Thyroid gland (tissue), 4 donors: Measurements from ENCODE around the gene WDR64.

Experiments
- POLR2A ChIP-seq, 2 donors: fragments of 450-650 bp; IDR thresholded peaks; one replicate each; pipeline ENCODE4 v1.6.1; 2017; ENCODE audit warnings: antibody characterized with exemption in 2 of 2, mild to moderate bottlenecking in 2 of 2, moderate library complexity in 1 of 2
- TF ChIP-seq, protein P1 (sequence below), 6 experiments: fragments of 200-600 bp in 3 of 6; fragments of 450-650 bp in 3 of 6; sonication (generic) in 3 of 6; IDR thresholded peaks; one replicate each; pipeline ENCODE4 v1.5.1; 2016 to 2019; ENCODE audit warnings: antibody characterized with exemption in 6 of 6, mild to moderate bottlenecking in 2 of 6, inconsistent platforms in 1 of 6, moderate library complexity in 1 of 6

DNA sequence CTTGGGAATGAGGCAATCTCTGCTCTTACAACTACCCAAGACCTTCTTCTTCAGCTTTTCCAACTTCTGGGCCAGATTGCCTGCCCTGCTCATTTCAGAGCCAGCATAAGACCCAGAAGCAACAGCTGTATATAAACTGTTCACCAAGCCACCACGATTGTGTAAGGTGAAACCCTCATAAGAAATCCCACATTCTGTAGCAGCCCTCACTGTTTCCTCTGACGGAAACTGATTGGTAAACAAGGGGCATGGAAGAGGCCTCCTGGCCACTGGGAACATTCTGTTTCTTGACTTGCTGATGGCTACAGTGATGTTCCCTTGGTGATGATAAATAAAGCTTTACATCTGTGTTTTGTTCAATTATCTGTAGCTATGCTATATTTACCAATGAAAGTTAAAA lies 156.2 kb downstream of the WDR64 start:
- TF ChIP-seq, protein P1, sequence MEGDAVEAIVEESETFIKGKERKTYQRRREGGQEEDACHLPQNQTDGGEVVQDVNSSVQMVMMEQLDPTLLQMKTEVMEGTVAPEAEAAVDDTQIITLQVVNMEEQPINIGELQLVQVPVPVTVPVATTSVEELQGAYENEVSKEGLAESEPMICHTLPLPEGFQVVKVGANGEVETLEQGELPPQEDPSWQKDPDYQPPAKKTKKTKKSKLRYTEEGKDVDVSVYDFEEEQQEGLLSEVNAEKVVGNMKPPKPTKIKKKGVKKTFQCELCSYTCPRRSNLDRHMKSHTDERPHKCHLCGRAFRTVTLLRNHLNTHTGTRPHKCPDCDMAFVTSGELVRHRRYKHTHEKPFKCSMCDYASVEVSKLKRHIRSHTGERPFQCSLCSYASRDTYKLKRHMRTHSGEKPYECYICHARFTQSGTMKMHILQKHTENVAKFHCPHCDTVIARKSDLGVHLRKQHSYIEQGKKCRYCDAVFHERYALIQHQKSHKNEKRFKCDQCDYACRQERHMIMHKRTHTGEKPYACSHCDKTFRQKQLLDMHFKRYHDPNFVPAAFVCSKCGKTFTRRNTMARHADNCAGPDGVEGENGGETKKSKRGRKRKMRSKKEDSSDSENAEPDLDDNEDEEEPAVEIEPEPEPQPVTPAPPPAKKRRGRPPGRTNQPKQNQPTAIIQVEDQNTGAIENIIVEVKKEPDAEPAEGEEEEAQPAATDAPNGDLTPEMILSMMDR (IDR thresholded peaks at IDR 0.05): no peak
- no peak for TF ChIP-seq POLR2A (IDR thresholded peaks at IDR 0.05)
